ENCODE results near the gene ZNF565.

DNA sequence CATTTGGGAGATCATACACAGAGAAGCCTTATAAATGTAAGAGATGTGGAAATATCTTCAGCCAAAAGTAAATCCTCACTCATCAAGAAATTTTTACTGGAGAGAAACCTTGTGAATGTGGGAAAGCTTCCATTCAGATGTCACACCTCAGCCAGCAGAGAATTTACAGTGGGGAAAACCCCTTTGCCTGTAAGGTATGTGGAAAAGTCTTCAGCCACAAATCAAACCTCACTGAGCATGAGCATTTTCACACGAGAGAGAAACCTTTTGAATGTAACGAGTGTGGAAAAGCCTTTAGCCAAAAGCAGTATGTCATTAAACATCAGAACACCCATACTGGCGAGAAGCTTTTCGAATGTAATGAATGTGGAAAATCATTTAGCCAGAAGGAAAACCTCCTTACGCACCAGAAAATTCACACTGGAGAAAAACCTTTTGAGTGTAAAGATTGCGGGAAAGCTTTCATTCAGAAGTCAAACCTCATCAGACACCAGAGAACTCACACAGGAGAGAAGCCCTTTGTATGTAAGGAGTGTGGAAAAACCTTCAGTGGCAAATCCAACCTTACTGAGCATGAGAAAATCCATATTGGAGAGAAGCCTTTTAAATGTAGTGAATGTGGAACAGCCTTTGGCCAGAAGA is 22.0 kb upstream of the ZNF565 start:
- TF ChIP-seq, protein P1, sequence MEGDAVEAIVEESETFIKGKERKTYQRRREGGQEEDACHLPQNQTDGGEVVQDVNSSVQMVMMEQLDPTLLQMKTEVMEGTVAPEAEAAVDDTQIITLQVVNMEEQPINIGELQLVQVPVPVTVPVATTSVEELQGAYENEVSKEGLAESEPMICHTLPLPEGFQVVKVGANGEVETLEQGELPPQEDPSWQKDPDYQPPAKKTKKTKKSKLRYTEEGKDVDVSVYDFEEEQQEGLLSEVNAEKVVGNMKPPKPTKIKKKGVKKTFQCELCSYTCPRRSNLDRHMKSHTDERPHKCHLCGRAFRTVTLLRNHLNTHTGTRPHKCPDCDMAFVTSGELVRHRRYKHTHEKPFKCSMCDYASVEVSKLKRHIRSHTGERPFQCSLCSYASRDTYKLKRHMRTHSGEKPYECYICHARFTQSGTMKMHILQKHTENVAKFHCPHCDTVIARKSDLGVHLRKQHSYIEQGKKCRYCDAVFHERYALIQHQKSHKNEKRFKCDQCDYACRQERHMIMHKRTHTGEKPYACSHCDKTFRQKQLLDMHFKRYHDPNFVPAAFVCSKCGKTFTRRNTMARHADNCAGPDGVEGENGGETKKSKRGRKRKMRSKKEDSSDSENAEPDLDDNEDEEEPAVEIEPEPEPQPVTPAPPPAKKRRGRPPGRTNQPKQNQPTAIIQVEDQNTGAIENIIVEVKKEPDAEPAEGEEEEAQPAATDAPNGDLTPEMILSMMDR (IDR thresholded peaks at IDR 0.05; ENCODE audit: low read length), result no peak
- no peak for TF ChIP-seq EZH2 (IDR thresholded peaks at IDR 0.05; ENCODE audit: borderline replicate concordance, low read length)

Data from OCI-LY1 (cell line).